Posterior vena cava (tissue), 2 donors: Measurements from ENCODE around the gene ATG4B. TPM values are rescaled to one million over a fixed set of nuclear protein-coding genes. Genes with fewer than 3 reads are reported as not detected.

Source experiments
- DNase-seq: peaks from one replicate; pipeline ENCODE4 v3.0.0-alpha.2; 2020; ENCODE audit warnings: low spot score
- intact Hi-C, 2 donors: fragments of 100-400 bp; cut with DNase I; formaldehyde crosslinking; loops; one replicate each; pipeline versions ENCODE4 v1.14.1 to v1.14.2; 2022 to 2023
- total RNA-seq, 2 donors: library from RNA; stranded (reverse); fragmentation: NEBNext Ultra II Directional; extraction: Animal tissue kit (Norgen Biotek cat#: 25700); gene quantifications; one replicate each; pipeline ENCODE4 v1.2.1, GENCODE V29; 2021
- donor health status: DM: yes; HTN: yes; CAD: no.
- donor health status: DM: yes; HTN: yes; CAD: no.

ATG4B gene
- total RNA-seq, 2 donors from 2014 or later: 43.7 to 52.1 TPM

DNA sequence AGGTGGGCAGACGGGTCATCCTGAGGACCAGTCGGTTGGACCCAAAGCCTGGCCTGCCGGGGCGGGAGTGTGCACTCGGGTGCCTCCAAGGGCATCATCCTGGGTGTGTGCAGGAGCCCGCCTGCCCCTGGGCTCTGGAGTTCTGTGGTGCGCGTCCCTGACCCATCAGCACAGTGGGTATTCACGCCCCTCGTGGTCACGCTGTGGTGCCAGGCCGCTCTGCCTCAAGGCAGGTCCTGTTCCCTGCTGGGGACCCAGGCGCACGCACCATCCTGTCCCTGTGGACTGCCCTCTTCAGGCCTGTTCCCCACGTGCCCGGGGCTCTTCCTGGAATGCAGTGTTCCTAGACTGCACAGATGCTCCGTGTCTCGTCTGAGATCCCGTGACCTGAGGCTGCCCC is 82.6 kb downstream of the ATG4B start:
- no peak for DNase-seq
- intact Hi-C loops: loop anchor here in 1 of 2 donors (10.0 kb wide), 1 partner anchor 155 kb away; no protein-coding TSS in a partner anchor

GRCh38 chr2:241720560-241720959 is 83.1 kb downstream of the ATG4B start:
- intact Hi-C loops: loop anchor here in 1 of 2 donors (10.0 kb wide), 1 partner anchor 154 kb away; no protein-coding TSS in a partner anchor
- no peak for DNase-seq

- intact Hi-C loops: loop anchor here in 1 of 2 donors (10.0 kb wide), 1 partner anchor 153 kb away; no protein-coding TSS in a partner anchor
- DNase-seq: no peak
Observed at GRCh38 chr2:241721852-241722251, 84.4 kb downstream of the ATG4B start.

DNA sequence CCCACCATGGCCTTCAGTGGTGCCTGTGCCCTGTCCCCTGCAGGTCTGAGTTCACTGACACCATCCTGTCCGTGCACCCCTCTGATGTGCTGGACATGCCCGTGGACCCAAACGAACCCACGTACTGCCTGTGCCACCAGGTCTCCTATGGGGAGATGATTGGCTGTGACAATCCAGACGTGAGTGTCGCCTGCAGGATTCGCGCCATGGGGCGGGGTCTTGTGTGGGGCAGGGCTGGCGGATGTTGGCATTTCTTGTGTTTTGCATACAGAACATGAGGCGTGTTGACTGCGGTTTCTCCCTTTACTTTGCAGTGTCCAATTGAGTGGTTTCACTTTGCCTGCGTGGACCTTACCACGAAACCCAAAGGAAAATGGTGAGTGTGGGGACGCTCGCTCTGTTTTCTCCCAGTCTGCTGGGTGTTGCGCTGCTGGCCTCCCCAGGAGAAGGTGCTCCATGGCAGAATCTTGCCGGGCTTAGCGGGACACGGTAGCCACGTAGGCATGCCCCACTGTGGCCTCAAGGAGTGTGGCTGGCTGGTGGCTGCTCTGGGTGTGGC is 85.5 kb downstream of the ATG4B start:
- DNase-seq: no peak
- intact Hi-C loops: loop anchor here in 1 of 2 donors (10.0 kb wide), 1 partner anchor 152 kb away; no protein-coding TSS in a partner anchor

Other genes with a start within 250 kb of the ATG4B start
- 100 to 1,000 TPM in 1 of 2 donors, 10 to 100 TPM in 1; 92.5 to 103 TPM for gene STK25, start 129.1 kb upstream of the ATG4B start, total RNA-seq
- gene BOK, start 78.9 kb upstream of the ATG4B start, total RNA-seq: 10 to 100 TPM; 20.1 to 29.7 TPM
- gene THAP4, start 535 bp upstream of the ATG4B start, total RNA-seq: 10 to 100 TPM; 31.2 to 32.1 TPM
- 10 to 100 TPM; 12.8 to 14.8 TPM for gene DTYMK, start 49.1 kb downstream of the ATG4B start, total RNA-seq
- gene ING5, start 64.3 kb downstream of the ATG4B start, total RNA-seq: 10 to 100 TPM; 17.5 to 18.6 TPM
- gene D2HGDH, start 96.9 kb downstream of the ATG4B start, total RNA-seq: 10 to 100 TPM; 12.4 to 18.8 TPM
- not detected for gene GAL3ST2, start 139.1 kb downstream of the ATG4B start, total RNA-seq
- under 1 TPM in 1 of 2 donors, not detected in 1; 0.38 TPM for gene NEU4, start 171.5 kb downstream of the ATG4B start, total RNA-seq
- gene PDCD1, start 221.2 kb downstream of the ATG4B start, total RNA-seq: under 1 TPM in 1 of 2 donors, not detected in 1; 0.38 TPM
- gene RTP5, start 232.0 kb downstream of the ATG4B start, total RNA-seq: under 1 TPM in 1 of 2 donors, not detected in 1; 0.10 TPM